Measurements from ENCODE around the gene TBC1D3. TPM values are rescaled to one million over a fixed set of nuclear protein-coding genes. Genes with fewer than 3 reads are reported as not detected.
"Not testable (repeated sequence)": the region's sequence is repeated elsewhere in the genome, so short reads cannot be mapped to it uniquely, and the experiment has no call there.

Gene TBC1D3
- polyA plus RNA-seq (ENCODE audit: low read depth in 6 of 6) = not detected

- H3K9me3 Mint-ChIP-seq; H3K4me1 Mint-ChIP-seq; H3K27me3 Mint-ChIP-seq; H3K27ac Mint-ChIP-seq; DNase-seq; ATAC-seq (ENCODE audit: low read depth in 2 of 2); H3K4me3 Mint-ChIP-seq; H3K36me3 Mint-ChIP-seq: not testable (repeated sequence)
Observed at GRCh38 chr17:38192455-38192854, at the start of gene TBC1D3. Gene TBC1D3, minus strand, starts transcription at chr17:38192555. Its CDS starts 1,526 bp downstream, at chr17:38191029.

- not testable (repeated sequence) for H3K27ac Mint-ChIP-seq; H3K36me3 Mint-ChIP-seq; DNase-seq; H3K4me3 Mint-ChIP-seq; ATAC-seq (ENCODE audit: low read depth in 2 of 2); H3K27me3 Mint-ChIP-seq; H3K9me3 Mint-ChIP-seq; H3K4me1 Mint-ChIP-seq
Observed at GRCh38 chr17:38232790-38233189, 40.4 kb upstream of the TBC1D3 start.

DNA sequence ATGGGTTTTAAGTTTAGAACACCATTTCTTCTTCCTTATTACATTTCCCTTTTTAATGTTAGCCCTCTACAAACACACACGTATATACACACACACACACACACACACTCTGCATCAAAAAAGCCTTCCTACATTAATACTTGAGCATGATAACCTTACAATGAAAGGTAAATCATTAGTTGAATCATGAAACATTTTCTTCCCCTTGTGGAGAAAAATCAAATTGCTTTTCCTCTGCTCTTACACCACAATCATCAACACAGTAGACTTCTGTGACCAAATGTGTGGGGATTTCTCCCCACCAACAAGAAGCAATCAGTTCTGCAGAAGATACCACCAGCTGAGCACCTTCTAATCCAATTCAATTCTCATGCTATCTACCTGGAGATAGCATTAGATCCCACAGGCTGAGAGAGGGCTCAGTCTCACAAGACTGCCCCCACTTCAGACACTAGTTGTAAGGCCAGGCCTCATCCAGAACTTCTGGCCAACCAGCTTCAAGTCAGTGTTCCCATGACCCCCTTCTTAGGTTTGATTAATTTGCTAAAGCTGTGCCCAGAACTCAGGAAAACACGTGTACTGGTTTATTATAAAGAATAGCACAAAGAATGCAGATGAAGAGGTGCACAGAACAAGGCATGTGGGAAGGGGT, 33.6 kb upstream of the TBC1D3 start:
- not testable (repeated sequence) for H3K27me3 Mint-ChIP-seq; ATAC-seq (ENCODE audit: low read depth in 2 of 2); H3K9me3 Mint-ChIP-seq; H3K27ac Mint-ChIP-seq; H3K4me3 Mint-ChIP-seq; DNase-seq; H3K36me3 Mint-ChIP-seq; H3K4me1 Mint-ChIP-seq

DNA sequence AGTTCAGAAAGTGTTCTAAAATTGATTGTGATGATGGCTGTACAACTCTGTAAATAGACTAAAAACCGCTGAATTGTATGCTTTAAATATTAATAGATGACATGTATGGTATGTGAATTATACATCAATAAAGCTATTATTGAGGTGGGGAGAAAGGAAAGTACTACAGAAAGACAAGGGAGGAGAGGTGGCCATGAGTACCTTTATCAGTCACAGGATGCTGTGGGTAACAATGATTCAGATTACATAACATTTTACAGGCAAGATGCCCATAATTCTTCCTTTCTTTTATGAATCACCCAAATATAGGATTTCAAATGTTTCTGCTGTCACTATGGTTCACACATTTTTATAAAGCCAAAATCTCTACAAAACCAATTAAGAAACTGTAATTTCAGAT, 28.5 kb upstream of the TBC1D3 start:
- H3K27ac Mint-ChIP-seq; H3K4me1 Mint-ChIP-seq; DNase-seq; ATAC-seq (ENCODE audit: low read depth in 2 of 2); H3K27me3 Mint-ChIP-seq; H3K4me3 Mint-ChIP-seq; H3K36me3 Mint-ChIP-seq; H3K9me3 Mint-ChIP-seq: not testable (repeated sequence)

DNA sequence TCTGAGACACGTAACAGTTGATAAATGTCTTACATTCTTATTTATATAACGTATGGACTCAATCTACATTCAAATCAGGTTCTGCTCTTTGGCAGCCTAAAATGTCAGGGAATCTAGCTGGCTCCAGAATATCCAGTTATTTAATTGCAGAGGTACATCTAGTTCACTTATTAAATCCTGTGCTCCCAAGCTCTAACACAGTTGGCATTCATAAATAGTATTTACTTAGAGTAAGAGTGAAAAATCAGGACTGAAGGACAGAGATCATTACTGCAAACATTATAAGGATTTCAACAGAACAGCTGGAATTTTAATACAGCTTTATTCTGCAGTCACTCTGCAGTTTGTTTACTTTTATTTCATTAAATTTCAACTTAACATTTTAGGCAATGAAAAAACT, 7.9 kb upstream of the TBC1D3 start:
- not testable (repeated sequence) for ATAC-seq (ENCODE audit: low read depth in 2 of 2); H3K27ac Mint-ChIP-seq; H3K4me3 Mint-ChIP-seq; H3K27me3 Mint-ChIP-seq; H3K36me3 Mint-ChIP-seq; DNase-seq; H3K4me1 Mint-ChIP-seq; H3K9me3 Mint-ChIP-seq

DNA sequence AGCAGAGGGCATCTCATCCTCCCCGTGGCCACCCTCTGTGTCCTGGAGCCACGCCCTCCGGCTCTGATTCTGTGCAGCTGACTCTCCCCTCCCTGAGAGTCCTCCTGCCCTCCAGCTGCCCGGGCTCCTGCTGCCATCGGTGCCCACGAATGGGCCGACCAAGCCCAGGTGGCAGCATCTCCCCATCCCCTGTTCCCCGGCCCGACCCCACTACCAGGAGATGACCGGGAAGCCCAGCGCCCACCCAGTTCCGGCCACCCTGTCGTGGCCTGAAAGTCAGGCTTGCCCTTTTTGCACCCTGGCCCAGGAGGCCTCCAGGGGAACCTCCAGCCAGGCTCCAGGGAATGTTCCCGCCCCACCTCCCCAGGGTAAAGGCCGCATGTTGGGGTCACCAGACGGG, 57.5 kb downstream of the TBC1D3 start:
- H3K9me3 Mint-ChIP-seq, H3K27me3 Mint-ChIP-seq: not testable (repeated sequence)

More for the DNA sequence above, 57.5 kb downstream of the TBC1D3 start:
- H3K4me3 Mint-ChIP-seq; ATAC-seq (ENCODE audit: low read depth in 2 of 2); DNase-seq; H3K27ac Mint-ChIP-seq; H3K4me1 Mint-ChIP-seq; H3K36me3 Mint-ChIP-seq: not testable (repeated sequence)

Other genes with a start within 250 kb of the TBC1D3 start
- 1 to 10 TPM in 1 of 6 donors, under 1 TPM in 3, not detected in 2; 0.41 to 3.6 (median 0.61) TPM for gene TBC1D3L, start 203.5 kb downstream of the TBC1D3 start, polyA plus RNA-seq (ENCODE audit: low read depth in 6 of 6)
- not detected for gene TBC1D3D, start 188.6 kb downstream of the TBC1D3 start, polyA plus RNA-seq (ENCODE audit: low read depth in 6 of 6)
- not detected for gene TBC1D3C, start 123.9 kb downstream of the TBC1D3 start, polyA plus RNA-seq (ENCODE audit: low read depth in 6 of 6)
- not detected for gene TBC1D3E, start 64.6 kb downstream of the TBC1D3 start, polyA plus RNA-seq (ENCODE audit: low read depth in 6 of 6)
- 10 to 100 TPM; 19.8 to 26.8 (median 24.4) TPM for gene MRPL45, start 104.6 kb upstream of the TBC1D3 start, polyA plus RNA-seq (ENCODE audit: low read depth in 6 of 6)
- not detected for gene GPR179, start 151.4 kb upstream of the TBC1D3 start, polyA plus RNA-seq (ENCODE audit: low read depth in 6 of 6)
- 1 to 10 TPM in 1 of 6 donors, under 1 TPM in 5; 0.10 to 1.1 (median 0.47) TPM for gene SOCS7, start 159.3 kb upstream of the TBC1D3 start, polyA plus RNA-seq (ENCODE audit: low read depth in 6 of 6)
- gene ARHGAP23, start 235.9 kb upstream of the TBC1D3 start, polyA plus RNA-seq (ENCODE audit: low read depth in 6 of 6) = not detected

All from naive B cell (primary cell).